ENCODE data around the gene NSMCE1.
"Not testable (repeated sequence)": the region's sequence is repeated elsewhere in the genome, so short reads cannot be mapped to it uniquely, and the experiment has no call there.

Gene NSMCE1

GRCh38 chr16:27302126-27302525 is 33.6 kb upstream of the NSMCE1 start:
- DNase-seq: no peak

- no peak for DNase-seq
Measured at GRCh38 chr16:27301236-27301861, 32.8 kb upstream of the NSMCE1 start.

GRCh38 chr16:27298132-27298531 is 29.6 kb upstream of the NSMCE1 start:
- no peak for DNase-seq

GRCh38 chr16:27293343-27293742 is 24.8 kb upstream of the NSMCE1 start:
- DNase-seq: no peak

- no peak for DNase-seq
Measured at GRCh38 chr16:27291722-27292240, 23.2 kb upstream of the NSMCE1 start.

- no peak for DNase-seq
Measured at GRCh38 chr16:27291106-27291505, 22.5 kb upstream of the NSMCE1 start.

- DNase-seq: no peak
Measured at GRCh38 chr16:27290562-27290961, 22.0 kb upstream of the NSMCE1 start.

- DNase-seq: no peak
Measured at GRCh38 chr16:27289669-27290068, 21.1 kb upstream of the NSMCE1 start.

GRCh38 chr16:27288313-27288712 is 19.7 kb upstream of the NSMCE1 start:
- DNase-seq: not testable (repeated sequence)

GRCh38 chr16:27287887-27288286 is 19.3 kb upstream of the NSMCE1 start:
- DNase-seq: no peak

- no peak for DNase-seq
Measured at GRCh38 chr16:27287051-27287811, 18.7 kb upstream of the NSMCE1 start.

- DNase-seq: no peak
Measured at GRCh38 chr16:27286451-27286850, 17.9 kb upstream of the NSMCE1 start.

- DNase-seq: peak; percentile 26
Measured at GRCh38 chr16:27285676-27286196, 17.2 kb upstream of the NSMCE1 start.

- DNase-seq: no peak
Measured at GRCh38 chr16:27284865-27285675, 16.5 kb upstream of the NSMCE1 start.

- no peak for DNase-seq
Measured at GRCh38 chr16:27281243-27281642, 12.7 kb upstream of the NSMCE1 start.

GRCh38 chr16:27275394-27275793 is 6.8 kb upstream of the NSMCE1 start:
- DNase-seq: no peak

GRCh38 chr16:27274424-27274874 is 5.9 kb upstream of the NSMCE1 start:
- not testable (repeated sequence) for DNase-seq

- no peak for DNase-seq
Measured at GRCh38 chr16:27273670-27274423, 5.3 kb upstream of the NSMCE1 start.

GRCh38 chr16:27273330-27273669 is 4.7 kb upstream of the NSMCE1 start:
- DNase-seq: no peak

- not testable (repeated sequence) for DNase-seq
Measured at GRCh38 chr16:27272697-27273096, 4.1 kb upstream of the NSMCE1 start.

- no peak for DNase-seq
Measured at GRCh38 chr16:27272076-27272475, 3.5 kb upstream of the NSMCE1 start.

GRCh38 chr16:27270349-27270748 is 1.8 kb upstream of the NSMCE1 start:
- DNase-seq: no peak

Data from CD4-positive, alpha-beta T cell treated with Interferon gamma for 1 hour (primary cell).